Progenitor cell of endocrine pancreas (in vitro differentiated cells): Measurements from ENCODE around the gene COL26A1. TPM values are rescaled to one million over a fixed set of nuclear protein-coding genes. Genes with fewer than 3 reads are reported as not detected.

ENCODE experiments used
- DNase-seq: peaks from one replicate; pipeline ENCODE4 v3.0.0; 2021; ENCODE audit warnings: low spot score; ENCODE audit not compliant: unreplicated experiment
- H3K27ac Mint-ChIP-seq: 2 replicates; pipeline ENCODE4 v1.8.0; 2021; ENCODE audit warnings: mild to moderate bottlenecking, moderate library complexity, mixed read lengths
- H3K27me3 Mint-ChIP-seq: 2 replicates; pipeline ENCODE4 v1.8.0; 2021; ENCODE audit warnings: mixed read lengths
- H3K36me3 Mint-ChIP-seq: 2 replicates; pipeline ENCODE4 v1.8.0; 2022; ENCODE audit warnings: mixed read lengths; ENCODE audit not compliant: insufficient read depth
- H3K4me1 Mint-ChIP-seq: 2 replicates; pipeline ENCODE4 v1.8.0; 2021; ENCODE audit warnings: low read depth, mixed read lengths
- H3K4me3 Mint-ChIP-seq: 2 replicates; pipeline ENCODE4 v1.8.0; 2021; ENCODE audit warnings: low read depth, mild to moderate bottlenecking, moderate library complexity, mixed read lengths
- H3K9me3 Mint-ChIP-seq: 2 replicates; pipeline ENCODE4 v1.8.0; 2021; ENCODE audit warnings: low read depth, mixed read lengths
- CTCF ChIP-seq: fragments of 200-600 bp; sonication (generic); IDR thresholded peaks from one replicate; pipeline ENCODE4 v1.5.0; 2021; ENCODE audit warnings: antibody characterized with exemption, mild to moderate bottlenecking; ENCODE audit not compliant: unreplicated experiment
- total RNA-seq: library from RNA; stranded (reverse); gene quantifications from 2 replicates; pipeline ENCODE4 v1.2.1, GENCODE V29; 2021

Gene COL26A1
- total RNA-seq, 1 donor from 2014 or later, result 46.2 TPM

GRCh38 chr7:101390901-101391301, 28.2 kb downstream of the COL26A1 start:
- Mint-ChIP-seq H3K27me3 (no peaks in the 10 kb centered on the region), H3K4me1 (peaks cover 8% of the 10 kb centered on the region), H3K9me3 (no peaks in the 10 kb centered on the region), H3K27ac (peak overlapping the region; percentile 52), H3K4me3 (no peak overlapping the region), H3K36me3 (no peaks in the 10 kb centered on the region)
- TF ChIP-seq CTCF, result no peak
- DNase-seq, result no peak

- no peak for DNase-seq
- Mint-ChIP-seq H3K4me3 (no peak overlapping the region), H3K36me3 (no peaks in the 10 kb centered on the region), H3K9me3 (no peaks in the 10 kb centered on the region), H3K27ac (peak overlapping the region; percentile 38), H3K27me3 (no peaks in the 10 kb centered on the region), H3K4me1 (peaks cover 5% of the 10 kb centered on the region)
- TF ChIP-seq CTCF, result no peak
Measured at GRCh38 chr7:101391991-101392390, 29.3 kb downstream of the COL26A1 start.

- H3K27ac Mint-ChIP-seq, result no peak overlapping the region
Measured at GRCh38 chr7:101393865-101394264, 31.2 kb downstream of the COL26A1 start.

DNA sequence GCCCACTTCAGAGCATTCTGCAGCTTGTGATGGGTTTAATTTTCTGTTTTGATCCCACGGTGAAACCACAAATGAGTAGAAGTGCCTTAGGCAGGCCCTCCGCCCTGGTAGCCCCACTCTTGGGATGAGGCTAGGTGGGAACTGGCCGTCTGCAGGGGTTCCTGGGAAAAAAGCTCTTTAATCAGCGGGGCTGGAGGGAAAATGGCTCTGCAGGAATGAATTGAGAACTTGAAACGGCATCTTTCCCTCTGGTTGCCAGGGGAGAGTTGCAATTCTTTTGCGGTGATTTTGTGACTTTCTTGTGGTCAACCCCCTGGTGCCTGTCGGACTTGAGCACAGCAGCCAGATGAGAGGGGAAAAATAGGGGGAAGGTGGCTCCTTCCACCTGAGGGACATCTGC, 32.7 kb downstream of the COL26A1 start:
- Mint-ChIP-seq H3K27me3 (no peaks in the 10 kb centered on the region), H3K27ac (no peak overlapping the region), H3K36me3 (no peaks in the 10 kb centered on the region), H3K4me1 (peaks cover 11% of the 10 kb centered on the region), H3K4me3 (no peak overlapping the region), H3K9me3 (no peaks in the 10 kb centered on the region)
- no peak for TF ChIP-seq CTCF
- no peak for DNase-seq

More at GRCh38 chr7:101393865-101394264, 31.2 kb downstream of the COL26A1 start:
- Mint-ChIP-seq H3K9me3 (no peaks in the 10 kb centered on the region), H3K36me3 (no peaks in the 10 kb centered on the region), H3K27me3 (no peaks in the 10 kb centered on the region), H3K4me3 (no peak overlapping the region), H3K4me1 (peaks cover 9% of the 10 kb centered on the region)
- no peak for DNase-seq
- no peak for TF ChIP-seq CTCF

GRCh38 chr7:101397243-101397642, 34.6 kb downstream of the COL26A1 start:
- Mint-ChIP-seq H3K9me3 (no peaks in the 10 kb centered on the region), H3K36me3 (no peaks in the 10 kb centered on the region), H3K27ac (no peak overlapping the region), H3K4me3 (no peak overlapping the region), H3K4me1 (peaks cover 6% of the 10 kb centered on the region), H3K27me3 (no peaks in the 10 kb centered on the region)
- DNase-seq, result no peak
- no peak for TF ChIP-seq CTCF
